HG03066 (cell line): Measurements from ENCODE around the gene WNT3.

Source experiments
- ATAC-seq: cut with Tn5 transposase; IDR thresholded peaks from one replicate; pipeline ENCODE4 v1.9.1; 2021; ENCODE audit warnings: low read depth; ENCODE audit not compliant: unreplicated experiment

Gene WNT3

GRCh38 chr17:46789610-46790009 lies 28.9 kb downstream of the WNT3 start:
- no peak for ATAC-seq

GRCh38 chr17:46788796-46789195 lies 29.7 kb downstream of the WNT3 start:
- no peak for ATAC-seq

GRCh38 chr17:46788300-46788699 lies 30.2 kb downstream of the WNT3 start:
- ATAC-seq: no peak

GRCh38 chr17:46787478-46787877 lies 31.0 kb downstream of the WNT3 start:
- no peak for ATAC-seq

- no peak for ATAC-seq
Observed at GRCh38 chr17:46785696-46786095, 32.8 kb downstream of the WNT3 start.

GRCh38 chr17:46783031-46783593 lies 35.4 kb downstream of the WNT3 start:
- no peak for ATAC-seq

GRCh38 chr17:46782250-46782953 lies 36.1 kb downstream of the WNT3 start:
- ATAC-seq: no peak

- ATAC-seq: no peak
Observed at GRCh38 chr17:46780003-46780373, 38.5 kb downstream of the WNT3 start.

- no peak for ATAC-seq
Observed at GRCh38 chr17:46777943-46778915, 40.3 kb downstream of the WNT3 start.

GRCh38 chr17:46776298-46777005 lies 42.0 kb downstream of the WNT3 start:
- ATAC-seq: no peak

GRCh38 chr17:46774108-46774737 lies 44.3 kb downstream of the WNT3 start:
- ATAC-seq: no peak

- no peak for ATAC-seq
Observed at GRCh38 chr17:46773676-46774075, 44.8 kb downstream of the WNT3 start.

GRCh38 chr17:46773221-46773605 lies 45.3 kb downstream of the WNT3 start:
- ATAC-seq: no peak

- ATAC-seq: no peak
Observed at GRCh38 chr17:46772475-46773220, 45.8 kb downstream of the WNT3 start.

GRCh38 chr17:46771561-46772474 lies 46.7 kb downstream of the WNT3 start:
- no peak for ATAC-seq

- no peak for ATAC-seq
Observed at GRCh38 chr17:46770818-46771560, 47.5 kb downstream of the WNT3 start.

GRCh38 chr17:46770439-46770817 lies 48.1 kb downstream of the WNT3 start:
- ATAC-seq: no peak
